NCI-H345 treated with DMSO at 0.1 percent for 48 hours (cell line): ENCODE measurements around the gene CHAC1.
A peak's percentile ranks its signal among the peaks of the same experiment; 100 is the strongest.
"Not testable (repeated sequence)": the region's sequence is repeated elsewhere in the genome, so short reads cannot be mapped to it uniquely, and the experiment has no call there.

ENCODE experiments used
- DNase-seq: peaks from one replicate; lab custom pipeline; 2025; ENCODE audit not compliant: unreplicated experiment; lab: John Stamatoyannopoulos, UW

The CHAC1 gene

DNA sequence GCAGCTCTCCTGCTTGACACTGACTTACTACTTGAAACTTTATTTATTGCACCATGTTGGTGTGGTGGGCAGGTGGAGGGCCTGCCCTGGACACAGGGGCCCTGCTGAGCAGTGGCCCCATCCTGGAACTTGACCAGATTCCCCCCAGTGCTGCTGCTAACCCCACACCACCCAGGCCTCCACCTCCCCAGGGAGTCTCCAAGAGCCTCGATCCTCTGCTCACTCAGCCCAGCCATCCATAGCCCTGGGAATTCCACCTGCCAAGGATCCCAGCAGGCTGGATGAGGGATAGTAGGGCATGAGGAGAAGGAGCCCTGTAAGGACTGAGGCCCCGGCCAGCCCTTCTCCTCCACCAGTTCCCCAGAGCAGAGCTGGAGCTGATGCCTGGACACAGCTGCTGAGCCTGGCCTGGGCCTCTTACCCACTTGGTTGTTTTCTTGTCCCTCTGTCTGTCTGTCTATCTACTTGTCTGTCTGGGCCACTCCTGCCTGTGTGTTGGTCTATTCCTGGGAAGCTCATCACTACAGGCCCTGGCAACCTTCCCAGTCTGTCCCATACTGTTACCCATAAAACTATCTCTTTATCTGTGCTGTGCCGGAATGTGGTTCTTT lies 2.8 kb downstream of the CHAC1 start:
- DNase-seq: no peak

GRCh38 chr15:40956541-40956982 lies 3.3 kb downstream of the CHAC1 start:
- DNase-seq: no peak

DNA sequence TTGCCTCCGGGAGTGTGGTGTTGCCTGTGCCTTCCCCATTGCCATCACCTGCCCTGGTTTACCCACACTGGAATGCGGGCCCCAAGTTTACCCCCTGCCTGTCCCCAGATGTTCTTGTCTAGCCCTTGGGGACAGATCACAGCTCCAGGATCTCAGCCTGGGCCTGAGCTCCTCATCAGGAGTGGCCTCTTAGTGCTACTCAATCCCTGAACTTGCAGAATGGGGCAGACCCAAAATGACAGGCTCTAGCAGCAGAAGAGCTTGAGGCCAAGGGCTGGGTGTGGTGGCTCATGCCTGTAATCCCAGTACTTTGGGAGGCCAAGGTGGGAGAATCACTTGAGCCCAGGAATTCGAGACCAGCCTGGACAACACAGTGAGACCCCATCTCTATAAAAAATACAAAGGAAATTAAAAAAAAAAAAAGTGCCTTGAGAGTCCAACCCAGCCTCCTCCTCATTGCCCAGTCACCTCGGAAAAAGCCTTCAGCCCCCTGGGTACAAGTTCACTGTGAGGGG lies 3.8 kb downstream of the CHAC1 start:
- no peak for DNase-seq

GRCh38 chr15:40957581-40958051 lies 4.3 kb downstream of the CHAC1 start:
- DNase-seq: peak; percentile 40

DNA sequence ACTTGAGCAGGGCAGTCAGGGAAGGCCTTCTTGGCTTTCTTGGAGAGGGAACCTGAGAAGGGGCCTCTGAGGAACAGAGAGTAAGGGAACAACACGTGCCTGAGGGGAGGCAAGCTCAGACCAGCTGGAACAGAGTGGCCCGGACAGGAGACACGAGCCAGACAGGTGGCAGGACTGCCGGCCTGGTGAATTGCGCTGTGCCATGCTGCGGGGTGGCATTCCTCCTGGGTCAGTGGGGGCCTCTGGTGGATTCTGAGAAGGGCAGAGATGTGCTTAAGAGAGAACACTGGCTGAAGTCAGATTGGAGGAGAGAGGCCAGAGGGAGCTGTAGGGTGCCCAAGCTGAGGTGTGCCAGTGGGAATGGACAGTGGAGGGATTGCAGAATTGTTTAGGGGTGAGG lies 4.9 kb downstream of the CHAC1 start:
- DNase-seq: no peak

- no peak for DNase-seq
Measured at GRCh38 chr15:40958723-40959122, 5.5 kb downstream of the CHAC1 start.

GRCh38 chr15:40959331-40960141 lies 6.3 kb downstream of the CHAC1 start:
- no peak for DNase-seq

GRCh38 chr15:40960151-40960885 lies 7.0 kb downstream of the CHAC1 start:
- no peak for DNase-seq

DNA sequence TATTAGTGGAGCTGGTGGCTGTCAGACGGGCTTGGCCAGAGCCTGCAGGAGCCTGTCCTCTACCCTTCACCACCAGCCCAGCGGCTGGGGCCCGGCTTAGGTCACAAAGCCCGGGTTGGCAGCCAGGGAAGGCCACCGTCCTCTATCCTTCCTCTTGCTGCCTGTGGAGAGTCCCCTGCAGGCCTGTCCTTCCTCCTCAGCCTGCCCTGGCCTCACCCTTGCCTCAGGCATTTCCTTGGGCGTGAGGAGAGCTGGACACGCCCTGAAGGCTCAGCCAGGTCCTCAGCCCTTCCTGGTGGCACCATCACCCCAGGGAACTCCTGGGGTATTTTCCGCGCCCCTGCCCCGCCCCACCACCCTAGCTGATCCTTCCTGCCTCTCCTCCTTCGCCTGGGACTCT lies 7.7 kb downstream of the CHAC1 start:
- no peak for DNase-seq

GRCh38 chr15:40961740-40962139 lies 8.5 kb downstream of the CHAC1 start:
- DNase-seq: not testable (repeated sequence)

GRCh38 chr15:40962317-40962716 lies 9.0 kb downstream of the CHAC1 start:
- not testable (repeated sequence) for DNase-seq

- no peak for DNase-seq
Measured at GRCh38 chr15:40963201-40963600, 9.9 kb downstream of the CHAC1 start.

GRCh38 chr15:40964006-40964405 lies 10.7 kb downstream of the CHAC1 start:
- no peak for DNase-seq

GRCh38 chr15:40964634-40965033 lies 11.4 kb downstream of the CHAC1 start:
- no peak for DNase-seq

DNA sequence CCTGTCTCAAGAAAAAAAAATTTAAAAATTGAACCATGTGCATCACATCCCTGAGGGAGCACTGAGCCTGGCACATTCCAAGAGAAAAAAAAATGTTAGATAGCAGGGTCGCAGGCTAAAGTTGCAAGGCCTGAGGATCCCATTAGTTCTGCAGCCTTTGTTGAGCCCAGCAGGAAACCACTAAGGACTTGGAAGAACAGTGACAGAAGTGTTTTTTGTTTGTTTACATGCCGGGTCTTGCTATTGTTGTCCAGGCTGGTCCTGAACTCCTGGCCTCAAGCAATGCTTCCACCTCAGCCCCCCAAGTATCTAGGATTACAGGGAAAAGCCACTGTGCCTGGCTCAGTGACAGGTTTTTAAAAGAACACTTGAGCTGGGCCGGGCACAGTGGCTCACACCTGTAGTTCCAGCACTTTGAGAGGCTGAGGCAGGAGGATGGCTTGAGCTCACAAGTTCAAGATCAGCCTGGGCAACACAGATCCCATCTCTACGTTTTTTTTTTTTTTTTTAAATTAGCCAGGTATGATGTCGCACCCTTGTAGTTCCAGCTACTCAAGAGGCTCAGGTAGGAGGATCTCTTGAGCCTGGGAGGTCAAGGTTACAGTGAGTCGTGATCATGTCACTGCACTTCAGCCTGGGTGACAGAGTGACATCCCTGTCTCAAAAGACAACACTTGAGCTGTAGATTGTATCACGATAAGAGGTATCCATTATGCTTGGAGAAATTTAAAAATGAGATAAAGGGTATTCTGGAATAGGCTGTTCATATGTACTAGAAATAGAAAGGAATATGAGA lies 15.2 kb downstream of the CHAC1 start:
- no peak for DNase-seq

DNA sequence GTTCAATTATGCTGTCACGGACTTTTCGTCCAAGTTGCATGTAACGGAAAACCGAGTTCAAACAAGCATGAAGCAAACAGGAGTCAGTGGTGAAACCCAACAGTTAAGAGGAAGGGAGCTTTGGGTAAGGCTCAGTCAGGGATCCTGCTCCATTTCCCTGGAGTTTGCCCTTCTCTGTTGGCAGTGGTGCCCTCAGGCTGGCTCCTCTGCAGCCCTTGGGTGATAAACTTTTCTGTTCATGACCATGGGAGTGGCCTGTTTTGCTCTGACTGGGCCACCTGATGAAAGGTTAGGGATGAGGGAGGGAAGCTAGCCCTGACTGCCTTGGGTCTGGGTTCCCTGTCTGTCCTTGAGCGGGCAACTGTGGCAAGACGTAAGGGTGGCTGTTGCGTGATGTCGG lies 16.1 kb downstream of the CHAC1 start:
- DNase-seq: no peak

DNA sequence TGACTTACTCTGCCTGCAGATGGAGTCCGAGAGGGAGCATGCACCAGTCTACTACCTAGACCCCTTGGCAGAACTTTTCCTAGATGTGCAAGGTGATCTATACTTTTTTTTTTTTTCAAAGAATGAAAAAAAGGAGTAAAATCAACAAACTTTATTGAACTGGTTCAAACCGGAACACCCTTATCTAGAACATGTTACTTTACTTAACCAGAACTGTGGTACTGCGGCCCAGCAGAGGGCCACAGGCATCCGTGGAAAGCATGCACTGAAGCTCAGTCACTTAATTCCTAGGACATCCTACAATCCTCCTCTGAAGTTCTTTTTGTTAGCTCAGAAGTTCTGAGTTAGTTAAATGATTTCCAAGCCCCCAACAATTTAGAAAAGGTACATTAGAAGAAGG lies 21.6 kb downstream of the CHAC1 start:
- DNase-seq: no peak

DNA sequence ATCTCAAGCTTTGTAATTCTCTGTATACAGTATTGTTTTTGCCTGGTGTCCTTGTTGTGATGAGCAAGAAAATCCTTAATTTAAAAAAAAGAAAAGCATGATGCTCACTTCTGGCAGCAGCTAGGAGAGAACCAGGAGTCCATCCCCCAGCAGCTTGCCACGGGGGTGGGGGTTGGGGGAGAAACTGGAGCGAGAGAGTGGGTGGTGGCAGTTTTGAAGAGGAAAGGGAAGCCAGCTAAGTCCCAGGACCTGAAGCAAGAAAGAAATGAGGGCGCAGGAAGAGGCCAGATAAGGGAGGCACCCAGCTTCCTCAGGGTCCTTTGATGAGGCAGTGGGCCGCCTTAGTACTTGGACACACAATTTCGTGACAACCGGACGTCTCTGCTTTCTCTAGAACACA lies 23.5 kb downstream of the CHAC1 start:
- no peak for DNase-seq

DNA sequence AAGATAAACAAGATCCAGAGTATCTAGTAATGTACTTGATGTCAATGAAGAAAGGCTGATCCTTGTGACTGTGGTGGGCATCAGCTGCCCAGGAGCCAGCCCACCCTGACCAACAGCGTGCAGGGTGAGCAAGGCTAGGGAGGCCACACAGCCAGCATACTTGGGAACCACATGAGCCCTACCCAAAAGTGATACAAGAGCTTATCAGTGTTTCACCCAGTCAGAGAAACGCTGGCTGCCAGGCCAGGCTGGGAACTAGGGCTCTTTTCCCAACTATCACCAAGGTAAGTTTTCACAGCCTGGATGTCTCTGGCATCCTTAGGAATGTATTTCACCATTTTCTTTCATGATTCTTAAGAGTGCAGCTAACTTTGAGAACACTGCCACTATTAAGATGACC lies 24.9 kb downstream of the CHAC1 start:
- DNase-seq: no peak

GRCh38 chr15:40978562-40978961 lies 25.3 kb downstream of the CHAC1 start:
- DNase-seq: no peak

GRCh38 chr15:40981186-40981585 lies 27.9 kb downstream of the CHAC1 start:
- no peak for DNase-seq
